Measurements from ENCODE around the gene CD74.
"Not testable (repeated sequence)": the region's sequence is repeated elsewhere in the genome, so short reads cannot be mapped to it uniquely, and the experiment has no call there.

Gene CD74

GRCh38 chr5:150412319-150413175 is at the start of gene CD74:
Gene CD74 (minus strand): TSS chr5:150412910. CDS start chr5:150412749, 161 bp downstream.
- DNase-seq: no peak

- DNase-seq: no peak
These were observed 48.5 kb upstream of the CD74 start for GRCh38 chr5:150461231-150461630.

- DNase-seq: no peak
These were observed 48.1 kb upstream of the CD74 start for GRCh38 chr5:150460781-150461180.

GRCh38 chr5:150458802-150459557 is 46.3 kb upstream of the CD74 start:
- DNase-seq: peak; percentile 46

- DNase-seq: no peak
These were observed 45.0 kb upstream of the CD74 start for GRCh38 chr5:150457562-150458240.

- DNase-seq: no peak
These were observed 44.4 kb upstream of the CD74 start for GRCh38 chr5:150457121-150457520.

- DNase-seq: no peak
These were observed 42.0 kb upstream of the CD74 start for GRCh38 chr5:150454492-150455229.

- not testable (repeated sequence) for DNase-seq
These were observed 41.3 kb upstream of the CD74 start for GRCh38 chr5:150454027-150454426.

GRCh38 chr5:150452914-150453313 is 40.2 kb upstream of the CD74 start:
- DNase-seq: no peak

GRCh38 chr5:150451594-150451993 is 38.9 kb upstream of the CD74 start:
- no peak for DNase-seq

GRCh38 chr5:150449517-150450339 is 37.0 kb upstream of the CD74 start, which contains the start of gene RPS14:
Gene RPS14 (minus strand): TSS chr5:150449739. CDS start chr5:150447733, 2,006 bp downstream.
- peak; percentile 90 for DNase-seq

GRCh38 chr5:150448952-150449516 is 36.3 kb upstream of the CD74 start:
- DNase-seq: no peak

- DNase-seq: no peak
These were observed 35.6 kb upstream of the CD74 start for GRCh38 chr5:150448334-150448733.

- DNase-seq: no peak
These were observed 34.5 kb upstream of the CD74 start for GRCh38 chr5:150447188-150447587.

- DNase-seq: no peak
These were observed 33.9 kb upstream of the CD74 start for GRCh38 chr5:150446583-150446982.

- no peak for DNase-seq
These were observed 33.4 kb upstream of the CD74 start for GRCh38 chr5:150446088-150446487.

GRCh38 chr5:150444770-150445169 is 32.1 kb upstream of the CD74 start:
- DNase-seq: no peak

GRCh38 chr5:150443242-150444075 is 30.7 kb upstream of the CD74 start:
- DNase-seq: no peak

GRCh38 chr5:150442699-150443080 is 30.0 kb upstream of the CD74 start:
- no peak for DNase-seq

Measured in NCI-H1436 (cell line).